RWPE2 (cell line): ENCODE measurements around the gene MPHOSPH6.
"Not testable (repeated sequence)": the region's sequence is repeated elsewhere in the genome, so short reads cannot be mapped to it uniquely, and the experiment has no call there.

Experiments
- ATAC-seq: fragments of 200-7000 bp; cut with Tn5 transposase; 3 replicates; pipeline ENCODE4 v1.9.1; 2021; ENCODE audit warnings: low read depth
- DNase-seq: peaks from one replicate; pipeline ENCODE4 v3.0.0-alpha.2; 2020; ENCODE audit warnings: low spot score
- H3K27ac ChIP-seq: fragments of 450-650 bp; 2 replicates; pipeline ENCODE4 v1.5.1; 2017; ENCODE audit warnings: mild to moderate bottlenecking; ENCODE audit not compliant: poor library complexity, severe bottlenecking
- H3K27me3 ChIP-seq: fragments of 250-450 bp; sonication (Bioruptor Pico); 2 replicates; pipeline ENCODE4 v1.5.1; 2021; ENCODE audit warnings: mild to moderate bottlenecking, moderate library complexity; ENCODE audit not compliant: insufficient read depth, poor library complexity, severe bottlenecking
- H3K36me3 ChIP-seq: fragments of 250-450 bp; sonication (Bioruptor Pico); 2 replicates; pipeline ENCODE4 v1.5.1; 2020; ENCODE audit warnings: low read depth, mild to moderate bottlenecking, moderate library complexity
- H3K4me1 ChIP-seq: fragments of 250-450 bp; sonication (Bioruptor Pico); 2 replicates; pipeline ENCODE4 v1.5.1; 2021; ENCODE audit warnings: mild to moderate bottlenecking, moderate library complexity; ENCODE audit not compliant: insufficient read depth, poor library complexity, severe bottlenecking
- H3K4me3 ChIP-seq: fragments of 250-450 bp; sonication (Bioruptor Pico); 2 replicates; pipeline ENCODE4 v1.5.1; 2021; ENCODE audit warnings: mild to moderate bottlenecking, moderate library complexity; ENCODE audit not compliant: severe bottlenecking
- H3K9me3 ChIP-seq: fragments of 250-450 bp; sonication (Bioruptor Pico); 2 replicates; pipeline ENCODE4 v1.5.1; 2021; ENCODE audit warnings: mild to moderate bottlenecking, moderate library complexity; ENCODE audit not compliant: severe bottlenecking
- CTCF ChIP-seq: fragments of 450-650 bp; IDR thresholded peaks from one replicate; pipeline ENCODE4 v1.5.1; 2017; ENCODE audit warnings: mild to moderate bottlenecking, moderate library complexity; ENCODE audit not compliant: poor library complexity, severe bottlenecking

The MPHOSPH6 gene

GRCh38 chr16:82149536-82149935 lies 20.5 kb downstream of the MPHOSPH6 start:
- ATAC-seq (no peak), DNase-seq (no peak)
- no peaks in the 10 kb centered on the region for H3K4me1 ChIP-seq
- H3K27me3 ChIP-seq, result no peaks in the 10 kb centered on the region
- H3K36me3 ChIP-seq, result peaks cover 69% of the 10 kb centered on the region
- H3K4me3 ChIP-seq, result no peak overlapping the region
- H3K27ac ChIP-seq, result no peak overlapping the region
- no peaks in the 10 kb centered on the region for H3K9me3 ChIP-seq
- TF ChIP-seq CTCF, result no peak

- peaks cover 55% of the 10 kb centered on the region for H3K36me3 ChIP-seq
- no peak for ATAC-seq
Observed at GRCh38 chr16:82147546-82147945, 22.5 kb downstream of the MPHOSPH6 start.

GRCh38 chr16:82146957-82147356 lies 23.1 kb downstream of the MPHOSPH6 start:
- H3K9me3 ChIP-seq, result no peaks in the 10 kb centered on the region
- H3K4me1 ChIP-seq, result no peaks in the 10 kb centered on the region
- DNase-seq (no peak), ATAC-seq (no peak)
- peaks cover 55% of the 10 kb centered on the region for H3K36me3 ChIP-seq
- no peak for TF ChIP-seq CTCF
- H3K27me3 ChIP-seq, result no peaks in the 10 kb centered on the region
- H3K4me3 ChIP-seq, result no peak overlapping the region
- H3K27ac ChIP-seq, result no peak overlapping the region

More at GRCh38 chr16:82147546-82147945, 22.5 kb downstream of the MPHOSPH6 start:
- no peak for DNase-seq
- no peak for TF ChIP-seq CTCF
- no peak overlapping the region for H3K27ac ChIP-seq
- H3K27me3 ChIP-seq, result no peaks in the 10 kb centered on the region
- H3K4me1 ChIP-seq, result no peaks in the 10 kb centered on the region
- no peaks in the 10 kb centered on the region for H3K9me3 ChIP-seq
- no peak overlapping the region for H3K4me3 ChIP-seq

GRCh38 chr16:82146556-82146955 lies 23.5 kb downstream of the MPHOSPH6 start:
- DNase-seq (no peak), ATAC-seq (no peak)
- Histone ChIP-seq H3K4me3 (no peak overlapping the region), H3K27ac (no peak overlapping the region), H3K9me3 (no peaks in the 10 kb centered on the region), H3K27me3 (no peaks in the 10 kb centered on the region), H3K36me3 (peaks cover 52% of the 10 kb centered on the region), H3K4me1 (no peaks in the 10 kb centered on the region)
- TF ChIP-seq CTCF, result no peak

- Histone ChIP-seq H3K4me3 (peak overlapping the region; percentile 7), H3K27ac (peak overlapping the region; percentile 30)
- H3K36me3 ChIP-seq, H3K27me3 ChIP-seq, H3K9me3 ChIP-seq, ATAC-seq, H3K4me1 ChIP-seq, DNase-seq: not testable (repeated sequence)
Observed at GRCh38 chr16:82139286-82139571, 30.8 kb downstream of the MPHOSPH6 start.
